Subcutaneous adipose tissue (tissue), 4 donors: ENCODE results near the gene AP5S1. TPM values are rescaled to one million over a fixed set of nuclear protein-coding genes. Genes with fewer than 3 reads are reported as not detected.

ENCODE experiments used
- total RNA-seq, 4 donors: library from RNA; depleted of rRNA; stranded (reverse); fragments of >200 nt; gene quantifications; one replicate each; pipeline ENCODE4 v1.1.0, GENCODE V29; 2016
- TF ChIP-seq, protein P1 (sequence below): fragments of 450-650 bp; IDR thresholded peaks from one replicate; pipeline ENCODE4 v1.5.1; 2016; ENCODE audit warnings: low read depth, mild to moderate bottlenecking, control low read depth, antibody characterized with exemption, moderate library complexity

The AP5S1 gene
- total RNA-seq, 4 donors from 2014 or later, result 8.0 to 15.1 (median 10.6) TPM

DNA sequence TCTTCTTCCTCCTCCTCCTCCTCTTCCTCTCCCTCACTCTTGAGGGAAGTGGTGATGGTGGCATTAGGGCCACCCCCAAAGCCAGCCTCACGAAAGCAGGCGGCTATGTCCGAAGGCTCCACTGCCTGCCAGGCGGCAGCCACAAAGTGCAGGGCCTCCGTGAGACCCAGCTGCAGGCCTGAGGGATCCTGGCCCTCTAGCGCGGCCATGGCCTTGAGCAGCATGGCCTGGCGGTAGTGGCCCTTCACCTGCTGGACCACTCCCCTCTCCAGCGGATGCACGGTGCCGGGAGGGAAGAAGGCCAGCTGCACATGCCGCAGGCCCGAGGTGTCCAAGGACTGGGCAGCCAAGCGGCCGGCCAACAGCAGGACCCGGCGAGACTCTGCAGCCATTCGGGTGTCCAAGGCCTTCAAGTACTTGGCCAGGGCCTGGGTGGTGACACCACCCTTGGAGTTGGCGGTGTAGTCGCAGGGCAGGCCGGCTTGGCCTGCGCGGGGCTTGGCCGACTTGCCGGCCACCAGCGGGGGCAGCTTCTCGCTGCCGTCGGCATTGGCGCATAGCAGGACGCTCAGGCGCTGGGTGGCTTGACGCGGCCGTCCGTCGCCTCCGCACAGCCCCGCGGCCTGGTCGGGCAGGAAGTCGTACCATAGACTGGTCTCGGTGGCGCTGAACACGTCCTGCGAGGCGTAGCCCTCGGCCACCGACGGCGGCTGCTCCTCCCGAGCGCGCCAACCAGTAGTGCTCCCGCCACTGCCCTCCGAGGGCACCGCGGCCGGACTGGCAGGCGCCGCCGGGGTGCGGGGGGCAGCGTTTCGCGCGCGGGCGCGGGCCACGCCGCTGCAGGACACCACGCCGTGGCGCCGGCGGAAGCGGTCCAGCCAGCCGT lies 34.9 kb upstream of the AP5S1 start:
- TF ChIP-seq, protein P1, sequence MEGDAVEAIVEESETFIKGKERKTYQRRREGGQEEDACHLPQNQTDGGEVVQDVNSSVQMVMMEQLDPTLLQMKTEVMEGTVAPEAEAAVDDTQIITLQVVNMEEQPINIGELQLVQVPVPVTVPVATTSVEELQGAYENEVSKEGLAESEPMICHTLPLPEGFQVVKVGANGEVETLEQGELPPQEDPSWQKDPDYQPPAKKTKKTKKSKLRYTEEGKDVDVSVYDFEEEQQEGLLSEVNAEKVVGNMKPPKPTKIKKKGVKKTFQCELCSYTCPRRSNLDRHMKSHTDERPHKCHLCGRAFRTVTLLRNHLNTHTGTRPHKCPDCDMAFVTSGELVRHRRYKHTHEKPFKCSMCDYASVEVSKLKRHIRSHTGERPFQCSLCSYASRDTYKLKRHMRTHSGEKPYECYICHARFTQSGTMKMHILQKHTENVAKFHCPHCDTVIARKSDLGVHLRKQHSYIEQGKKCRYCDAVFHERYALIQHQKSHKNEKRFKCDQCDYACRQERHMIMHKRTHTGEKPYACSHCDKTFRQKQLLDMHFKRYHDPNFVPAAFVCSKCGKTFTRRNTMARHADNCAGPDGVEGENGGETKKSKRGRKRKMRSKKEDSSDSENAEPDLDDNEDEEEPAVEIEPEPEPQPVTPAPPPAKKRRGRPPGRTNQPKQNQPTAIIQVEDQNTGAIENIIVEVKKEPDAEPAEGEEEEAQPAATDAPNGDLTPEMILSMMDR, result no peak

DNA sequence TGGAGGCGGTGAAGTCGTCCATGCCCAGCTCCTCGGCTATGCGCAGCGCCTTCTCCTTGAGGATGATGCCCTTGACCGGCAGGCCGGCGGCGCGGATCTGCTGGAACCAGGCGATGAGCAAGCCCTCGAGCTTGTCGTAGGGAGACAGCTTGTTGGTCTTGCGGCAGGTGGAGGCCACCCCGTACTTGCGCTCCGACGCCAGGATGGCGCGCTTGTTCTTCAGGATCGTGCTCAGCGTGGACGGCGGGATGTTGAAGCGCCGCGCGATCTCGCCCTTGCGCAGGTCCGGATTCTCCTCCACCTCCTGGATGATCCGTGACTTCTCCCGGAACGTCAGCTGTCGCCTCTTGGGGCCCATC lies 34.2 kb upstream of the AP5S1 start:
- TF ChIP-seq, protein P1, result no peak

DNA sequence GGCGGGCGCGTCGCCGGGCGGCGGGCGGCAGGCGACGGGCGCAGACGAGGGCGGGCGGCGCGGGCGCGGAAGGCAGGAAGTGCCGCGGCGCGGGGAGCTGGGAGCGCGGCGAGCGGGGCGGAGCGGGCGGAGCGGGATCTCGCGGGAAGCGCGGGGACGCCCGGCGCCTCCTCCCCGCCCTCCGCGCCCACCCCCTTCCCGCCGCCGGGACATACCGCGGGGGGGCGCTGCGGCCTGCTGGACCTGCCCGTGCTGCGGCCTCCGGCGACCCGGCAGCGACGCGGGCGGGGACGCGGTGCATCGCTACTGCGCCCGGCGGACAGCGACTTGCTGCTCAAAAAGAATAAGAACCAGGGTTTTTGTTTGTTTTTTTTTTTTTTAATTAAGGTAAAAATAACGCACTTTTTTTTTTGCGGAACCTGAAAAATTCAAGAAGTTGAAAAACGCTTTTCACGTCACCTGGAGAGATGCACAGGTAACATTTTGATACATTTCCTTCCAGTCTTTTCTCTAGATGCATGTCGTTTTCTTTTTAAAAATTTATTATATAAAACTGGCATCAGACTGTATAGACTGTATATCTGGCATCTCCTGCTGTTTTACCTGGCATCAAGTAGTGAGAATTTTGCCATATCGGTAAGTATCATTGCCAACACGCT lies 33.6 kb upstream of the AP5S1 start, which contains the start of gene CENPB:
TSS of gene CENPB (minus strand) at position 76 of the 659 bp plus-strand sequence. CDS start 257 bp downstream, outside the sequence.
- TF ChIP-seq, protein P1, result no peak

DNA sequence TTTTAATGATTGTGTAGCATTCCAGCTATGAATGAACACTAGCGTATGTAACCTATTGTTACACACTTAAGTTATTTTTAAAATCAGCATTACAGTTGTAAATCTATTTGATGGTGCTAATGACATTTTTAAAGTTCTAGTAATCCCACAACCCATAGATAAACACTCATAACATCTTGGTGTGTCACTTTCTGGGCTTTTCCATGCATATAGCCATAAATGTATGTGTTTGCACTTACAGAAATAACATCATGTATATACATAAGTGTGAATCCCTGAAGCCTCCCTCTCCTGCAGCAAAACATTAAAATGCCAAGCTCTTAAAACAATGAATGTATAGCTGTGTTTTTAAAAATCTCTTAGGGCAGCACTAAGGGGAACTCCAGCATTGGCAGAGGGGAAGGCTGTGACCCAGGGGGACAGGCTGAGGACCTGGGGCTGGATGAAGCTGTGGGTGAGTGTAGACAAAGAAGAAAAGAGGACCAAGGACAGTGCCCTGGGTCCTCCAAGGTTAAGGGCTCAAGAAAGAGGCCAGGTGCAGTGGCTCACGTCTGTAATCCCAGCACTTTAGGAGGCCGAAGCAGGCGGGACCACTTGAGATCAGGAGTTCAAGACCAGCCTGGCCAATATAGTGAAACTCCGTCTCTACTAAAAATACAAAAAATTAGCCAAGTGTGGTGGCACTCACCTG lies 32.9 kb upstream of the AP5S1 start:
- TF ChIP-seq, protein P1, result no peak

DNA sequence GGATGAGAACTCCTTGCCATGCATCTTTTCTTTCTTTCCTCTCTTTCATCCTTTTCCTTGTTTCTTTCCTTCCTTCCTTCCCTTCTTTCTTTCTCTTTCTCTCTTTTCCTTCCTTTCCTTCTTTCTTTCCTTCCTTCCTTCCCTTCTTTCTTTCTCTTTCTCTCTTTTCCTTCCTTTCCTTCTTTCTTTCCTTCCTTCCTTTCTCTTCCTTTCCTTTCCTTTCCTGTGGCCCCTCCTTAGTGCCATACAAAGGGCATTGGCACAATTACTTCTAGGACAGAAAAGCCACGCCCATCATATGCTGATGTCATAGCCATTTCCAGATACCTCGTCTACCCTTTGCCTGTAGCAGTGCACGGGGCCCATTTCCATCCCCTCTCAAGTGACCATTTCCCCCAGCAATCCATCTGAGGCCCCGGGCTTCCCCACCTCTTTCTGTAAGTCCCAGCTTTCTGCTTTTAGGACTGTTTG lies 31.6 kb upstream of the AP5S1 start:
- TF ChIP-seq, protein P1, result no peak

DNA sequence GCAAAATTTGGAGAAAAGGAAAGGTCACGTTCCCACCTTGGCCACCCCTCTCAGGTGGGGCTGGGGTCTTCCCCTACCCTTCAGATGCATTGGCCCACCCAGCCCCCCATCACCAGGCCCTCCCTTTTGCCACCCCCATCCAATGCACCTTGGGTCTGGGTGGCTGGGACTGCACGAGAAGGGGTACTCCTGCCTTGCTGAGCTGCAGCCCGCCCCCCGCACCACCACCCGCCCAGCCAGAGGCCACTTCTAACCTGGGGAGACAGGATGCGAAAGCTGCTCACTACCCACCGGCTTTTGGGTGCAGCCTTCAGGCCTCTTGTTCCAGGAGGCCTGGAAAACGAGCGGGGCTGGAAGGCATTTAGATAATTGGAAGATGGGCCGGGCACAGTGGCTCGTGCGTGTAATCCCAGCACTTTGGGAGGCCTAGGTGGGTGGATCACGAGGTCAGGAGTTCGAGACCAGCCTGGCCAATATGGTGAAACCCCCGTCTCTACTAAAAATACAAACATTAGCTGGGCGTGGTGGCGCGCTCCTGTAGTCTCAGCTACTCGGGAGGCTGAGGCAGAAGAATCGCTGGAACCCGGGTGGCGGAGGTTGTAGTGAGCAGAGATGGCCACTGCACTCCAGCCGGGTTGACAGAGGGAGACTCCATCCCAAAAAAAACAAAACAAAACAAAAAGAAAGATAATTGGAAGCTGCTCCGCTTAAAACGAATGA lies 25.5 kb upstream of the AP5S1 start:
- TF ChIP-seq, protein P1, result no peak
